ENCODE data around the gene CPB2.

Gene CPB2

DNA sequence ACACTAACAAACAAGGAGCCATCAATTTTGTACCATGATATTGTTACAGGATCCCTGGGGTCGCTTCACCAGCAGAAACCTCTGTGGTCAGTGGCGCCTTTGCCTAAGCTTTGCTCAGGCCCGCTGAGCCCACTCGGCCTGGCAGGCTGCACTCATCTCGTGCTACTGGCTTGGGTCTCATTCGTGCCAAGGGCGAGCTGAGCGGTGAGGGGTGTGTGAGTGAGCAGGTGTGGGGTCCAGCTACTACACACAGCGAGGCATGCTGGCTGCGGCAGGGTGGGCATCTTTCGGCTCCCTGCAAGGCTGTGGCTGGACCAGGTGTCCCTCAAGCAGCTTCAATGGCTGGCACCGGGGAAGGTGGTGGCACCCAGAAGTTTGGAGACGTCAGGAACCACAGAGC, 19.1 kb downstream of the CPB2 start:
- TF ChIP-seq, protein P1, sequence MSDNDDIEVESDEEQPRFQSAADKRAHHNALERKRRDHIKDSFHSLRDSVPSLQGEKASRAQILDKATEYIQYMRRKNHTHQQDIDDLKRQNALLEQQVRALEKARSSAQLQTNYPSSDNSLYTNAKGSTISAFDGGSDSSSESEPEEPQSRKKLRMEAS (IDR thresholded peaks at IDR 0.05; ENCODE audit: low read depth, low read length) = no peak
- TF ChIP-seq, protein P2, sequence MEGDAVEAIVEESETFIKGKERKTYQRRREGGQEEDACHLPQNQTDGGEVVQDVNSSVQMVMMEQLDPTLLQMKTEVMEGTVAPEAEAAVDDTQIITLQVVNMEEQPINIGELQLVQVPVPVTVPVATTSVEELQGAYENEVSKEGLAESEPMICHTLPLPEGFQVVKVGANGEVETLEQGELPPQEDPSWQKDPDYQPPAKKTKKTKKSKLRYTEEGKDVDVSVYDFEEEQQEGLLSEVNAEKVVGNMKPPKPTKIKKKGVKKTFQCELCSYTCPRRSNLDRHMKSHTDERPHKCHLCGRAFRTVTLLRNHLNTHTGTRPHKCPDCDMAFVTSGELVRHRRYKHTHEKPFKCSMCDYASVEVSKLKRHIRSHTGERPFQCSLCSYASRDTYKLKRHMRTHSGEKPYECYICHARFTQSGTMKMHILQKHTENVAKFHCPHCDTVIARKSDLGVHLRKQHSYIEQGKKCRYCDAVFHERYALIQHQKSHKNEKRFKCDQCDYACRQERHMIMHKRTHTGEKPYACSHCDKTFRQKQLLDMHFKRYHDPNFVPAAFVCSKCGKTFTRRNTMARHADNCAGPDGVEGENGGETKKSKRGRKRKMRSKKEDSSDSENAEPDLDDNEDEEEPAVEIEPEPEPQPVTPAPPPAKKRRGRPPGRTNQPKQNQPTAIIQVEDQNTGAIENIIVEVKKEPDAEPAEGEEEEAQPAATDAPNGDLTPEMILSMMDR (IDR thresholded peaks at IDR 0.05; ENCODE audit: low read depth, low read length) = no peak
- TF ChIP-seq MYC (IDR thresholded peaks at IDR 0.05; ENCODE audit: low read depth, low read length) (no peak), POLR2A (IDR thresholded peaks at IDR 0.05; ENCODE audit: extremely low read depth, insufficient read length) (no peak)
- DNase-seq (ENCODE audit: low read depth) = no peak
- H3K4me3 ChIP-seq (ENCODE audit: low read depth, low read length) = no peak overlapping the region

DNA sequence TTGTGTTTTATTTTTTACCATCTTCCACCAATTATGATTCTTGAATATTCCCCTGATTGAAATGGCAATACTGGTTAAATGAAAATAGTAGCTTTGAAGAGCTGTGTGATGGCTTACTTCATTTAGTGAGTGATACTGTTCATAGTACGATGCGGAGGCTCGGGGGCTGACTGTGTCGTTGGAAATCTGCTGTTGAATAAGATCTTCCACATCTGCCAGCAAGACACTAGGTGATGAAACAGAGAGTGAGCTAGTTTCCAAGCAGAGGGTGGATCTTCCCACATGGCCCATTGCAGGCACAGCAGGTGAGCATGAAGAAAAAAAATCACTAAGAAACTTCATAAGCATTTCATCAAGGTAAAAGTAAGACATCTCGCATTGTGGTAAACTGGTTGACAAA, 22.5 kb downstream of the CPB2 start:
- TF ChIP-seq, protein P1 (IDR thresholded peaks at IDR 0.05; ENCODE audit: low read depth, low read length) = no peak
- TF ChIP-seq POLR2A (IDR thresholded peaks at IDR 0.05; ENCODE audit: extremely low read depth, insufficient read length) (no peak), MYC (IDR thresholded peaks at IDR 0.05; ENCODE audit: low read depth, low read length) (no peak)
- TF ChIP-seq, protein P2 (IDR thresholded peaks at IDR 0.05; ENCODE audit: low read depth, low read length) = no peak
- no peak for DNase-seq (ENCODE audit: low read depth)
- H3K4me3 ChIP-seq (ENCODE audit: low read depth, low read length) = no peak overlapping the region

DNA sequence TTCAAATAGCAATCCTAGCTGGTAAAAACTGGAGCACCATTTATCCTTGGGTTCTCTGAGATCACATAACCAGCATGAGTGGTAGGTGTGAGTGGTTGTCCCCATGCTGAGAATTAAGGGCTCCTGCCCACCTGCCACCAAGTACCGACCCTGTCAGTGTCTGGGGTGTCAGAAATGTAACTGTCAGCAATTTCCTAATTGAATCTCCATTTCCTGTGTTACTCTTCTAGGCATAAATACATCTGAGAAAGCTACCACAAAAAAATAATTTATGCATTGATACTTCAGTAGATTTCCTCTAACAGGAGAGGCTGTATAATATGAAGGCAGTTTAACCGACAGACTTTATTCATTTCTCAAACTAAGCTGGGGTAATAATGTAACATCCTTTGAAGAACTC, 25.1 kb downstream of the CPB2 start:
- no peak overlapping the region for H3K4me3 ChIP-seq (ENCODE audit: low read depth, low read length)
- no peak for TF ChIP-seq POLR2A (IDR thresholded peaks at IDR 0.05; ENCODE audit: extremely low read depth, insufficient read length)
- no peak for TF ChIP-seq MYC (IDR thresholded peaks at IDR 0.05; ENCODE audit: low read depth, low read length)
- TF ChIP-seq, protein P2 (IDR thresholded peaks at IDR 0.05; ENCODE audit: low read depth, low read length) = no peak
- TF ChIP-seq, protein P1 (IDR thresholded peaks at IDR 0.05; ENCODE audit: low read depth, low read length) = no peak
- no peak for DNase-seq (ENCODE audit: low read depth)

DNA sequence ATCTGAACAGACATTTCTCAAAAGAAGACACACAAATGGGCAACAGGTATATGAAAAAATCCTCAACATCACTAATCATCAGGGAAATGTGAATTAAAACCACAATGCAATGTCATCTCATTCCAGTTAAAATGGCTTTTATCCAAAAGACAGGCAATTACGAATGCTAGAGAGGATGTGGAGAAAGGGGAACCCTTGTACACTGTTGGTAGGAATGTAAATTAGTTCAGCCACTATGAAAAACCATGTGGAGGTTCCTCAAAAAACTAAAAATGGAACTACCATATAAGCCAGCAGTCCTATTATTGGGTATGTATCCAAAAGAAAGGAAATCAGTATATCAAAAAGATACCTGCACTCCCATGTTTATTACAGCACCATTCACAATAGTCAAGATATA, 27.6 kb downstream of the CPB2 start:
- H3K4me3 ChIP-seq (ENCODE audit: low read depth, low read length) = no peak overlapping the region
- TF ChIP-seq POLR2A (IDR thresholded peaks at IDR 0.05; ENCODE audit: extremely low read depth, insufficient read length) = no peak
- TF ChIP-seq, protein P2 (IDR thresholded peaks at IDR 0.05; ENCODE audit: low read depth, low read length) = no peak
- no peak for DNase-seq (ENCODE audit: low read depth)

DNA sequence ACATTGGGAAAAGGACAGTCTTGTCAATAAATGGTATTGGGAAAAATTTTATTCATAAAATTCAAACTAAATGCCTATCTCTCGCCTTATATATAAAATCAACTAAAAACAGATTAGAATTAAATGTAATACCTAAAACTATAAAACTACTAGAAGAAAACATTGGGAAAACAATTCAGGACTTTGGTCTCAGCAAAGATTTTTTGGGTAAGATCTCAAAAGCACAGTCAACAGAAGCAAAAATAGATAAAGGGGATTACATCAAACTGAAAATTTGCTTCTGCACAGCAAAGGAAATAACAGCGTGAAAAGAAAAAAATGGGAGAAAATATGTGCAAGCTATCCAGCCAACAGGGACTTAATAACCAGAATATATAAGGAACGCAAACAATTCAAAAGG, 28.0 kb downstream of the CPB2 start:
- TF ChIP-seq, protein P2 (IDR thresholded peaks at IDR 0.05; ENCODE audit: low read depth, low read length) = no peak
- TF ChIP-seq, protein P1 (IDR thresholded peaks at IDR 0.05; ENCODE audit: low read depth, low read length) = no peak
- TF ChIP-seq POLR2A (IDR thresholded peaks at IDR 0.05; ENCODE audit: extremely low read depth, insufficient read length) (no peak), MYC (IDR thresholded peaks at IDR 0.05; ENCODE audit: low read depth, low read length) (no peak)
- no peak overlapping the region for H3K4me3 ChIP-seq (ENCODE audit: low read depth, low read length)
- no peak for DNase-seq (ENCODE audit: low read depth)

DNA sequence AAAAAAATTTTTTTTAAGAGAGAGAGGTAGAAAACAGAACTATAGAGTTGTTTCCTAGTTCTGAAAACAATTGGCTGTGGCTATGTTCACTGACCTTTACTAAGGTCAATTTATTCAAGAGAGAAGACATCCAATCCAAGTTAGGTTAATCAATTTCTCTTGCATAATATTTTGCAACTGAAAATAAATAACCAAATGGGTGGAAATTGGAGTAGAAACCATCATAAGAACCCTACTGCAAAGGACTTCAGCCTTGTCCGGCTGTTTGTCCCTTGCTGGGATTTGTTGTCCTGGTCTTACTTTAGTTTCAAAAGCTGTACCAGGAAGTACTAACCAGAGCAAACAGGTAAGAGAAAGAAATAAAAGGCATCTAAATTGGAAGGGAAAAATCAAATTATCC, 29.0 kb downstream of the CPB2 start:
- DNase-seq (ENCODE audit: low read depth) = no peak

More for the DNA sequence above, 29.0 kb downstream of the CPB2 start:
- no peak overlapping the region for H3K4me3 ChIP-seq (ENCODE audit: low read depth, low read length)
- TF ChIP-seq POLR2A (IDR thresholded peaks at IDR 0.05; ENCODE audit: extremely low read depth, insufficient read length) (no peak), MYC (IDR thresholded peaks at IDR 0.05; ENCODE audit: low read depth, low read length) (no peak)
- TF ChIP-seq, protein P2 (IDR thresholded peaks at IDR 0.05; ENCODE audit: low read depth, low read length) = no peak
- TF ChIP-seq, protein P1 (IDR thresholded peaks at IDR 0.05; ENCODE audit: low read depth, low read length) = no peak
